ENCODE results near the gene ASIC5.
"Not testable (repeated sequence)": the region's sequence is repeated elsewhere in the genome, so short reads cannot be mapped to it uniquely, and the experiment has no call there.

Gene ASIC5, protein sequence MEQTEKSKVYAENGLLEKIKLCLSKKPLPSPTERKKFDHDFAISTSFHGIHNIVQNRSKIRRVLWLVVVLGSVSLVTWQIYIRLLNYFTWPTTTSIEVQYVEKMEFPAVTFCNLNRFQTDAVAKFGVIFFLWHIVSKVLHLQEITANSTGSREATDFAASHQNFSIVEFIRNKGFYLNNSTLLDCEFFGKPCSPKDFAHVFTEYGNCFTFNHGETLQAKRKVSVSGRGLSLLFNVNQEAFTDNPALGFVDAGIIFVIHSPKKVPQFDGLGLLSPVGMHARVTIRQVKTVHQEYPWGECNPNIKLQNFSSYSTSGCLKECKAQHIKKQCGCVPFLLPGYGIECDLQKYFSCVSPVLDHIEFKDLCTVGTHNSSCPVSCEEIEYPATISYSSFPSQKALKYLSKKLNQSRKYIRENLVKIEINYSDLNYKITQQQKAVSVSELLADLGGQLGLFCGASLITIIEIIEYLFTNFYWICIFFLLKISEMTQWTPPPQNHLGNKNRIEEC

DNA sequence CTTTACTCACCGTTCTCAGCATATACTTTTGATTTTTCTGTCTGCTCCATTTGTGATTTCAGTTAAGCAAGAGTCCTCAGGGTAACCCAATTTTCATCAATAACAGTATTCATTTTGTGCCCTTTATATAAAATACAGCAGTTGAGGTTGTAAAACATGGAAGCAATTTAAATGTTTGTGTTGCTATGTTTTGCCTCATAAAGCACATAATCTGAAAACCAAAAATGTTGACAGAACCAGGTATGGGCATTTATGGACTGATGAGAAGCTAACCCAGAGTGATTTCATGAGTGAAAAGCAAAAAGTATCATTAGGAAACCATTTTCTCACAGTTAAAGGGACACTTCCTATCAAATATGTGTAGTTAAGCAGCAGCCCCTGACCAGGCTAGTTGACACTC is at the start of gene ASIC5:
ASIC5 (minus strand) TSS at position 101 of the 400 bp plus-strand sequence; CDS start at position 50, 51 bp downstream.
- no peak for DNase-seq

DNA sequence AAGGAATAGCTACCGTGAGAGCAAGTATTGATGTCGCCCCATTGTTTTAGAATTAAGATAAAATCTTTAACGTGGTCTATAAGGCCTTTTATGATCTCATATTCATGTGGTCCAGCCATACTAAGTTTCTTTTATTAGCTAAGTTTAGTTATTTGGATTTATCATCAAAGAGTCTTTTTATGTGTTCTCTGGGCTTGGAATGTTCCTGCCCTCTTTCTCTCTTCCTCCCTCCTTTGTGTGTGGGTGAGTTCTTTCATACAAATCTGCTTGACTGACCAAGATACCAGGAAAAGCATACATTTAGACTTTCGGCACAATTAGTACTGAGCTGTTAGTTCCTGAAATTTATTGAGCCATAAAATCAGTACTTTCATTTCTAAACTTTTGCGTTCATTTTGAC is 48.7 kb upstream of the ASIC5 start:
- no peak for DNase-seq

DNA sequence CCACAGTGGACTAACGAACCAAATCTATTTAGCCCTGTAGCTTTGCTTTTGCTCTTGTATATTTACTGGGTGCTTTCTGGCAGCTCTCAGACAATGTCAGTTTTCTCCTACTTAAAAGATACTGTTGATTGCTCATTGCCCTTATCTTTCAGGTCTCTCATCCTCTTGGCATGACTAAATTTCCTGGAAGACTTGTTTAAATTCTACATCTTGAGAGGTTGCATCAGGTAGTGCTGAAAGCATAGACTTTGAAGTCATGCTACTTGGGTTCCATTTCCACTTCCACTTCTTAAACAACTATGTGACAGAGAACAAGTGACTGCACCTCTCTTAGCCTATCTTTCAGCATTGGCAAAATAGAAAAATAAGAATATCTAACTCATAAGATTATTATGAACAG is 45.8 kb upstream of the ASIC5 start:
- DNase-seq, result no peak

DNA sequence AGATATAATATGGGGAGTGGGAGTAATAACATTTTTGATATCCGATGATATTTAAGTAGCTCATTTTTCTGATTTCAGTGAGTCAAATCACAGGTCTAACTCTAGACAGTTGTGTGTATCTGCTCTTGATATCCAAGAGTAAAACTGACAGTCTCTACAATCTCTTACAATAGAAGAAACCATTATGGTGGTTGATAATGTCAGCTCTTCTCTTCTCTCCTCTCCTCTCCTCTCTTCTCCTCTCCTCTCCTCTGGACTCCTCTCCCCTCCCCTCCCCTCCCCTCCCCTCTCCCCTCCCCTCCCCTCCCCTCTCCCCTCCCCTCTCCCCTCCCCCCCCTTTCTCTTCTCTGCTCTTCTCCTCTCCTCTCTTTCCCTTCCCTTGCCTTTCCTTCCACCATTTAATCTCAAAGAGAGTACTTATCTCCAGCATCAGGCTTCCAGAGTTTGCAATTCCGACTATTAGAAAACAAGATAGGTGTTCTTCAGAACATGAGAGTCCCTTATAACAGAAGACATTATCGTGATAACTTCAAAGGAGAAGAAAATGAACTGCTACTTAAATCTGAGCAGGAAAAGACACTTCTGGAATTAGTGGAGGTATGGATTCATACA is 43.6 kb upstream of the ASIC5 start:
- DNase-seq, result no peak

DNA sequence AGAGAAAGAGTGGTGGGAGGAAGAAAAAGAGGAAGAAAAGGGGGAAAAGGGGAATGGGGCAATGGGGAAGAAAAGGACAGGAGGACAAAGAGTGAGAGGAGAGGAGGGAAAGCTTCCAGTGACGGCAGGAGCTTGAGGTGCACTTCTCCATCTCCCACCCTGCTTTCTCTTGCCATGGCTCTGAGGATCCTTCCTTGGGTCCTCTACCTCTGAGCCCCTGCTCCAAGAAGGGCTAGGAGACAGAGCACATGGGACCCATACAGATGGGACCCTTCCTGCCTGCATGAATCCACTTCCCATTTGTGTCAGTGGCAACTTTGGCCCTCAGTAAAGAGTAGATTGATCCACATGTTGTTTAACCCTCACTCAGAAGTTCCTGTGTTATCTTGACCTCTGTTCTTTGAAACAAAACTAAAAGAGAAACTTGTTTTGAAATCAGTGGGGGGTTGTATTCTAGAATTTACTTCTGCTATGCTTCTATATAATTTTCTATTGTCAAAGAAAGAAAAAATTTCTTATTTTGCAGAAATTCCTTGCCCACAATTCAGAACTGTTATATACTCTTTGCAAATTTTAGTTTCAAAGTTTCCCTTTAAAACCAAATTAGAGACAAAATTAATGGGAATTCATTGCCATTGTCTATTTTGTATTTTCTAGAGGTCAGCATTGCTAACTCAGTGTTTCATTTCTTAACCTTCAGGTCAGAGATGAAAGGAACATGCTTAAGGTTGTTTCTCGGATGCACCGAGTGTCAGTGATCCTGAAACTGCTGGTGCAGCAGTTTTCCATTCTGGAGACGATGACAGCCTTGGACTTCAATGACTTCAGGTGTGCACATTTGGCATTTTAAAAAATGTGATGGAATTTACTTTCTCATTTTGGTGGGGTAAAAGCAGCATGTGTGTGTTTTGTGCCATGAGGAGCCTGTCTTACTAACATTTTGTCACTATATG is 42.4 kb upstream of the ASIC5 start:
- DNase-seq, result no peak

DNA sequence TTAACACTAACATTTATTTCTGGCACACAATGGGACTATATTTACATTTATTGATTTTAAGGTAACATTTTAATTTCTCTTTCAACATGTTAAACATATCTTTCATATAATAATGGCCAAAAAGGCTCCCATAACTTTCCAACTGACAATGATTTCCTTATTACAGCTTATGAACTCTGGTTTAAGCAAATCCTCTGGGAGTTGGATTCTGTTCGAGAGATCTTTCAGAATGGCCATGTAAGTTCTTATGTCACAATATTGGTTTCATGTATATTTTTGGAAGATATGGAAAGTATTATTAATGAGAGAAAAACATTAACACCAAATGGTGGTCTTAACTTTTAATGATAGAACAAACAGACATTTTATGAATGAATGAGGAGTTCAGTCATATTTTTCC is 41.5 kb upstream of the ASIC5 start:
- DNase-seq, result no peak

DNA sequence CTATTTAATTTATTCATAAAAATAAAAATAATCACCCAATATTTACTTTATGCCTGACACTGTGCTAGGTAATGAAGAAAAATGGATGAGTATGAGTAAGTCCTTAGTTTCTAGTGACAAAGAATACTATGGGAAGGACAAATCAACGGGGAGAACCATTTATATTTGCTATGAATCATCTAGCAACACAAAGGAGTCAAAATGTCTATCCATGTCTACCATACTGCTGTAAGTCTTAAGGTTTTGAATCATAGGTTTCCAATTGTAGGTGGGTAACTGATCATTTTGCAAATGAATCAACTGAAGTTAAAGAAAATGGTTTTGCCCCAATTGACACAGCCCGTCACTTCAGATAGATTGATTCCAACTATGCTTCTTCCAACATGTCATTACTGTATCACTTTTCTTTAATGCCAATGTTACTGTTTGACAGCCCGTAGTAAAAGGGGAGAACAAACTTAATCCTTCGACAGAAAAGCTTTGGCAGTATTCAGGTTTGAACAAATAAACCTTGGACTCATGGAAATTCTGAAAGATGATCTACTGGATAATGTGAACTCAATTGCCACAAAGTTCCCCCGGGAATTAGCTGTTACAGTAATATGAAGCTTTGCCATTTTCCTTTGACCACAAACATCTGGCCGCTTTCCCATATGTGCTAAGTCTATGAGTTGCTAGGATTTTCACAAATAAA is 40.6 kb upstream of the ASIC5 start:
- no peak for DNase-seq

DNA sequence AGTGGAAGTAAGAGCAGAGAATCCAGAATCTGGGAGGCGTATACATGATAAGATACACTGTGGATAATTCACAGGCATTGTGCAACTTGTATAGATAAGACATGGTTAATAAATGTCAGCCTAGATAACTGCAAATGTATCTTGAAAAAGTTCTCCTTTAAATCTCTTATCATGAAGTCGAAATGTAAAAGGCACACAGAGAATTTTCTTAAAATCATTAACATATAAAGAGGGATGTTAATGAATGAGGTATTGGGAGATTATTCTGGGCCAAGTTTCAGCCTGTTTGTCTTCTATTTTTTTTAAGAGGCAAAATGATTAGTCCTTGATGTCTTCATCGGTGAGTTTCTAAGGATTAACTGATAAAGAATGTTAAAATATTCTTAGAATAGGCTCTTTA is 38.3 kb upstream of the ASIC5 start:
- DNase-seq, result no peak

DNA sequence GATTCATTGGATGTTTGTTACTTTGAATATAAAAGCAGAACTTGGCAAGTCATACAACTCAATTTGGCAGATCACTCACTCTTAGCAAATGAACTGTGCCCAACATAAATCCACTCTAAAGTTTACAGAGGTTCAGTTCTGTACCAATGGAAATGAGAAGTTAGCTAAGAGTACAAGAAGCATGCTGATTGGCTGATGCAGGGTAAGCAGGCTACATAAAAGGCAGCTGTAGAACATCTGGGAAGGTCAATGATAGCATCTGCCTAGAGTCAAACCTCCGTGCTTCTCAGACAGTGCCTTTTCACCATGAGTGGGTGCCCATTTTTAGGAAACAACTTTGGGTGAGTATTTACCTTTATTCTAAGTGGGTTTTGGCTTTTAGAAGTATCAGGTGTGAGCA is 37.4 kb upstream of the ASIC5 start, which contains the start of gene TDO2:
TDO2 (plus strand) TSS at position 244 of the 400 bp plus-strand sequence; CDS start at position 307, 63 bp downstream.
- DNase-seq, result no peak

DNA sequence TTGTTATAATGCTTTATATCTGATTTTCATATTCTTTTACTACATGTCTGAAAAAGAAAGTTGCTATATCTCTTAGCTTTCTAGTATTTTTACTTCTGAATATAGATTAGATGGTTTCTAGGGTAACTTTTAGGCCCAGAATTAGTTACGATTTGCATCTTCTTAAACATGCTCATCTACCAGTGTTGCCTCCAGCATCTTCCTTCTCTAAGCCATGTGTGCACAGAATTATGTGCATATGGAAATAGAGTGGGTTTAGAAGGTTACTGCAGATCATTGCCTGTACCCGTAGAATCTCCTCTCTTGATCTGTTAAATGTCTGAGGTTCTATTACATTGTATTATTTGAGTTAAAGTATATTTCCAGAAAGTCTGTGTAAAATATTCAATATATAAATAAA is 34.9 kb upstream of the ASIC5 start:
- no peak for DNase-seq

DNA sequence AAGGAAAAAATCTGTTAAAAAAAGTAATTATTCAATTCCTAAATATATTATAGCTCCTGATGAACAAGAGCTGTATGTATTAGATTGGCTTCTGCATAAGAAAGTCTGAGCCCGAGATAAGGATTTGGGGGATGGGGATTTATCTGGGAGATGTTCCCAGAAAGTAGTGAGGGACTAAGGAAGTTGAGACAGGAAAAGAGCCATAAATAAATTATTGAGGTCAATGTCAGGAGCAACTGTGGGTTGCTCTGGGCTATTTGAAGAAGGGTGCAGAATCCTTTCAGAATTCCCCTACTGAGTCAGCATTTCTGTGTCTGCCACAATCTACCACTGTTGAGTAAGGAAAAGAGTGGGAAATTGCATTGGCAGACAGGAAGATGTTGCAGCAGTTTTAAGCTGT is 34.3 kb upstream of the ASIC5 start:
- no peak for DNase-seq

DNA sequence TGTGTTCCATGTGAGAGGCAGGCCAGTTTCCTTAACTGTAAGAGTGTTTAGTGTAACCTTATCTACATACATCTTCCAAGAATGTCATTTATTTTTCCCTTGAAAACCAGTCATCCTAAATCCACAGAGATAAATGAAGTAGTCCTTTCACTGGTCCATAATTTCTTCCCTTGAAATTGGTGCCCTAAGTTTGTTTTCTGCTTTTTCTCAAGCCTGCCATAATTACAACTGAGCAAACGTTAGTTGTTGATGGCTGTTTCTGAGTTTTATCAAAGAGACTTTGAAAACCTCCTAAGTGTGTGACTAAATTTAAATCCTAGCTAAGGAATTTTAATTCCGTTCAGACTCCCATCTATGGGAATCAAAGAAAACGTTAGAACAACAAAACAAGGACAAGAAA is 33.8 kb upstream of the ASIC5 start:
- DNase-seq, result no peak

DNA sequence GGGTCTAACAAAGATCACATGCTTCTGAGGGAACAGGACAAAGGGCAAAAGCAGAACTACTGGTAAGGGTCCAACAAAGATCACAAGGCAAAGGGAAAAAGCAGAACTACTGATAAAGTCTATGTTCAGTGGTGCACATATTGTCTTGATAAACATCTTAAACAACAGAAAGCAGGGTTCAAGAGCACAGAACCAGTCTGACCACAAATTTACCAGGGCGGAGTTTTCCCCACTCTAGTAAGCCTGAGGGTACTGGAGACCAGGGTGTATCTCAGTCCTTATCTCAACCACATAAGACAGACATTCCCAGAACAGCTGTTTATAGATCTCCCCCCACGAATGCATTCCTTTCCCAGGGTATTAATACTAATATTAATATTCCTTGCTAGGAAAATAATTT is 32.3 kb upstream of the ASIC5 start:
- not testable (repeated sequence) for DNase-seq

DNA sequence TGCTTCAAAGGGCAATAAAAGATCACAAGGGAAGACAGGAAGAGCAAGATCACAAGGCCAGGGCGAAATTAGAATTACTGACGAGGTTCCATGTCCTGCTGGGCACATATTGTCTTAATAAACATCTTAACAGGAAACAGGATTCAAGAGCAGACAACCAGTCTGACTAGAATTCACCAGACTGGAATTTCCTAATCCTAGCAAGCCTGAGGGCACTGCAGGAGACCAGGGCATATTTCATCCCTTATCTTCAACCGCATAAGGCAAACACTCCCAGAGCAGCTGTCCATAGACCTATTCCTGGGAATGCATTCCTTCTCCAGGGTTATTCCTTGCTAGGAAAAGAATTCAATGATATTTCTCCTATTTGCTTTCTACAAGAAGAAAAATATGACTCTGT is 25.0 kb upstream of the ASIC5 start:
- no peak for DNase-seq

DNA sequence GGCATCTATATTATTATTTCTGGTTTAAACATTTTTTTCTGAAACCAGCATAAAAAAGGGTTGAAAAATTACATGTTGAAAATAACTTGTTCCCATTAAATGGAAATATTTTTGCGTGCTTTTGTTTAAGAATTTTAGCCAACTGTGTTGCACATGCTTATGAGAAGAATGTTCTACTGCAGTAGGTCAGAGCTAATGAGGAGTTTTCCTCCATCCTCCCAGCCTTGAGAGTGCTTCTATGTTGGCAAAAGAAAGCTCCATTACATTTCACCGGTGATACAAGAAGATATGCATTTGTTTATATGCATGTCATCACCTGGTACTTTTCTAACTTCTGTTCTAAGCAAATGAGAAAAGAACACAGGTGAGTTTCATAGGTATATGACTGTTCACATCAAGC is 23.9 kb upstream of the ASIC5 start:
- DNase-seq, result no peak

DNA sequence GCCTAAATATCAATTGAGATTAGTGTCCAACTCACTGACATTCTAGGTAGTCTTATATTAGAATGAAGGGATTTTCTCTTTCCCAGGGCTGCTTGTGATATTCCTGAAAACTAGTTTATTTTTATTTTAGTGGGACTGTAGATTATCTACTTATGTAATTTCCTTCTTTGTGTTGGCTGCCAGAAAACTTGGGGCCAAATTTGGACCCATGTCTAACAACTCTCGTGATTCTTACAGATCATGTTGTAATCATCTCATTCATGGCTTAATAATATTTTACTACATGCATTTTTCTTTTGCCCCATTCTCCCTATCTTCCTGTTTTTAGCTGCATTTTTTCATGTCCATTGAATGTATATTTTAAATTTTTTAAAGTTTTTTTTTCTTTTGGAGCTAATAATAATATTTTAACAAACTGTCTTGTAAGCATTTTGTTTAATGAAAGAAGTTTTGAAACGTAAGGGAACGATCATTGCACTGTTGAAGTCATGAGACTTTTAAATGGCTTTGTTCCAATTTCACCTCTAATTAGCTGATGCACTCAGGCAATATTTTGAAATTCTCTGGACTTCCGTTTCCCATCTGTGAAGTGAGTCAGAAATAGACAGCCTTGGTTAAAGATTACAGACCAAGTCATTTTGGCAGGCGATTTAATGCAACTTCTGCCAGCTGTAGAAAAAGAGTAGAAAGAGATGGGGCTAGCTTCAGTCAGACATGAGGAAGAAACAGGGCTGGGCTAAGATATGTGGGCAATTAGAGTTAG is 23.1 kb upstream of the ASIC5 start:
- DNase-seq, result no peak

DNA sequence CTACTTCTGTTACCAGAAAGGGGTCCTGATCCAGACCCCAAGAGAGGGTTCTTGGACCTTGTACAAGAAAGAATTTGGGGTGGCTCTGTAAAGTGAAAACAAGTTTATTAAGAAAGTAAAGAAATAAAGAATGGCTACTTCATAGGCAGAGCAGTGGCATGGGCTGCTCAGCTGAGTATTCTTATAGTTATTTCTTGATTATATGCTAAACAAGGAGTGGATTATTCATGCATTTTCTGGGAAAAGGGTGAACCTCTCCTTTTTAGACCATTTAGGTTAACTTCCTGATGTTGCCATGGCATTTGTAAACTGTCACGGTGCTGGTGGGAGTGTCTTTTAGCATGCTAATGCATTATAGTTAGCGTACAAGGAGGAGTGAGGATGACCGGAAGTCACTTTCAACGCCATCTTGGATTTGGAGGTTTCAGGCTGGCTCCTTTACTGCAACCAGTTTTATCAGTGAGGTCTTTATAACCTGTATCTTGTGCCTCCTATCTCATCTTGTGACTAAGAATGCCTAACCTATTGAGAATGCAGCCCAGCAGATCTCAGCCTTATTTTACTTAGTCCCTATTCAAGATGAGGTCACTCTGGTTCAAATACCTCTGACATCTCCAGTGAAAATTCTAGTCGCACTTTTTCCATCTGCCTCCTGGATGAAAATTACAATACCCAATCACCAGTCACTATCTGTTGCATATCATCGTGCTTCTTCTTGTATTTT is 21.9 kb upstream of the ASIC5 start:
- no peak for DNase-seq

DNA sequence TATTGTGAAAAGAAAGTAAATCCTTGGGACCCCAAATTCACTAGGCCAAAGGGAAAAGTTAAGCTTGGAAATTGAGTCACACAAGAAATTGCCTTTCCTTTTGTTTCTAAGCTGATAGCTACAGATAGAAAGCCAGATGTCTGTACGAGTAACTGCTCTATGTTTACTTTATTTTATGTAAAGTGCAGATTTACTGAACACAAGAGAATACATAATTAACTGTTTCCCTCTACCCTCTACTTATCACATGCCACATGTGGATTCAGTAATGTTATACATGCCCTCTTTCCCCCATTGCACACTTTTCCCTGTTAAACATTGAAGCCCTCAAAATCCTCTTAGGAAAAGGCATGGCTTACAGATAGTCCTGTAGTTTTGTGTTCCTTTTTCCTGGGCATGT is 21.0 kb upstream of the ASIC5 start:
- DNase-seq, result no peak

DNA sequence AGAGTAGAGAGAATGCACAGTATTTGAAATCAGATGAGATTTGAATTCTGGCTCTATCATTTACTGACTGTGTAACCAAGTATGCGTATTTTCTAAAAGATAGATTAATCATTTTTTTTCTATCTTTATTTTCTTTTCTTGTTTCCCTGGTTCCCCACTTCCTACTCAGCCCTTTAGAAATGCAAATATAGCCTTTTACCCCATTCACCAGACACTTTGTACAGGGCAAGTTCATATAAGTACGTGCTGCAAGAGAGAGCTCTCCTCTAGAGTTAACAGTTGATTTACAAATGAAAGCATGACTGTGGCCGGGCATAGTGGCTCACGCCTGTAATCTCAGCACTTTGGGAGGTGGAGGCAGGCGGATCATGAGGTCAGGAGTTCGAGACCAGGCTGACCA is 19.6 kb upstream of the ASIC5 start:
- DNase-seq, result no peak

DNA sequence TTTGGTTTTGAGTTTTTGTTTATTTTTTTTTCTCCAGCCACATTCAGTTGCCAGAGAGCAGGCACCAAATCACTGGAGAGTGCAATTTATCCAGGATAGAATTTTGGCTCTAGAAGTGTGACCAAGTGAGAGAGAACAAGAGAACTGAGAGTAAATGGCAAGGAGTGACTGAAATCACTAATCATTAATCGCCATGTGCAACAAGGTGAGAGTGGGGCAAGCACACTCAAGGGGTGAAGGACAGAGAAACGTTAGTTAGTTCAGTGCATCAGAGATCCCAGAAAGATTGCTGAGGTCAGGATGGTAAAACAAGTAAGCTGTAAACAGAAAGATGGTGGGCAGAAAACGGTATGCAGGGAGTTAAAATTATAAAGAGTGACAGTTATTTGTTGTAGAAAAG is 17.8 kb upstream of the ASIC5 start:
- DNase-seq, result no peak

DNA sequence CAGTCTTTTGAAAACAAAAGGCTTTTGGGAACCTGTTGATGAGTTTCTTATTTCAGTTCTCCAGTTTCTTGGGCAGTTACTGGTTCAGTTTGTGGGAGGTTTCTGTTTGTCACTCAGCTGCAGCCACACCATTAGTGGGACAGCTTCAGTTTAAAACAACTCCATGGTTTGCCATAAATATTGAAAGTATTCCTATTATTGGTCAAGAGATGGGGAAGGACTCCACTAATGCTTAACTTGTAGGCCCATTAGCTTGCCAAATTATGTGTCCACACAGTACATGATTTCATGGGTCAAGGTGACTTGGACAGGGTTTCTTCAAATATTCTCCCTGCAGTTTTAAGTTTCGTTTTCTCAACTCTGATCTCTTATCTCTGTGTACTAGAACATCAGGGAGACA is 15.5 kb upstream of the ASIC5 start:
- no peak for DNase-seq
